SK-N-SH (cell line): ENCODE measurements around the gene PLCB1. TPM values are rescaled to one million over a fixed set of nuclear protein-coding genes. Genes with fewer than 3 reads are reported as not detected.

Experiments
- CTCF ChIA-PET: fragments of 300-600, 350-600 bp; formaldehyde crosslinking; extraction: SDS; loops from one replicate; lab custom pipeline; 2021; lab: Yijun Ruan, JAX
- POLR2A ChIA-PET: fragments of 350-600 bp; sonication (Branson Sonifier 250); formaldehyde crosslinking; extraction: SDS; loops from one replicate; lab custom pipeline; 2020; ENCODE audit warnings: antibody characterized with exemption, inconsistent platforms; lab: Yijun Ruan, JAX
- DNase-seq: peaks from one replicate; pipeline ENCODE4 v3.0.0; 2012
- H2AFZ ChIP-seq: fragments of 200-600 bp; sonication (generic); 2 replicates; pipeline ENCODE4 v1.8.1; 2016; ENCODE audit warnings: antibody characterized with exemption, mild to moderate bottlenecking, low read depth
- H3F3A ChIP-seq: fragments of 200-600 bp; sonication (generic); replicated peaks from 2 replicates; pipeline ENCODE3; 2016; ENCODE audit warnings: antibody characterized with exemption, mild to moderate bottlenecking; ENCODE audit not compliant: insufficient read depth
- H3K27ac ChIP-seq, 2 experiments: fragments of 200-500 bp in 1 of 2; fragments of 200-600 bp in 1 of 2; sonication (Bioruptor generic) in 1 of 2; sonication (generic), shearing (Covaris generic) in 1 of 2; 2 replicates each; pipeline versions ENCODE4 v1.5.1 to v1.6.1; 2014 to 2016; ENCODE audit warnings: low read depth in 2 of 2, inconsistent platforms in 1 of 2, low read length in 1 of 2, mild to moderate bottlenecking in 1 of 2, mixed read lengths in 1 of 2
- H3K27me3 ChIP-seq: fragments of 200-600 bp; sonication (generic), shearing (Covaris generic); 2 replicates; pipeline ENCODE4 v1.6.1; 2016; ENCODE audit warnings: mixed run types; ENCODE audit not compliant: insufficient read depth
- H3K36me3 ChIP-seq, 2 experiments: fragments of 200-500 bp in 1 of 2; fragments of 200-600 bp in 1 of 2; sonication (Bioruptor generic) in 1 of 2; sonication (generic) in 1 of 2; replicated peaks in 1 of 2; 2 replicates each; pipeline versions ENCODE3 to v1.5.1; 2014 to 2016; ENCODE audit warnings: low read length in 1 of 2, mild to moderate bottlenecking in 1 of 2; ENCODE audit not compliant: insufficient read depth in 2 of 2, control insufficient read depth in 1 of 2
- H3K4me1 ChIP-seq, 2 experiments: fragments of 200-500 bp in 1 of 2; fragments of 200-600 bp in 1 of 2; sonication (Bioruptor generic) in 1 of 2; sonication (generic), shearing (Covaris generic) in 1 of 2; 2 replicates each; pipeline versions ENCODE4 v1.5.1 to v1.6.1; 2014 to 2016; ENCODE audit warnings: low read depth in 1 of 2, low read length in 1 of 2, mixed run types in 1 of 2; ENCODE audit not compliant: insufficient read depth in 2 of 2, control insufficient read depth in 1 of 2
- H3K4me2 ChIP-seq: fragments of 200-600 bp; sonication (generic), shearing (Covaris generic); 2 replicates; pipeline ENCODE4 v1.6.1; 2017; ENCODE audit warnings: mixed run types
- H3K4me3 ChIP-seq, 2 experiments: fragments of 200-500 bp in 1 of 2; fragments of 200-600 bp in 1 of 2; sonication (Bioruptor generic) in 1 of 2; sonication (generic), shearing (Covaris generic) in 1 of 2; 2 replicates each; pipeline versions ENCODE4 v1.5.1 to v1.8.1; 2014 to 2016; ENCODE audit warnings: low read depth in 2 of 2, inconsistent platforms in 1 of 2, low read length in 1 of 2, mild to moderate bottlenecking in 1 of 2, mixed read lengths in 1 of 2, moderate library complexity in 1 of 2
- H3K79me2 ChIP-seq: fragments of 200-600 bp; sonication (generic); 2 replicates; pipeline ENCODE4 v1.8.1; 2017; ENCODE audit warnings: mild to moderate bottlenecking; ENCODE audit not compliant: insufficient read depth
- H3K9ac ChIP-seq: fragments of 200-600 bp; sonication (generic); 2 replicates; pipeline ENCODE4 v1.6.1; 2017; ENCODE audit warnings: mixed run types
- H3K9me2 ChIP-seq: fragments of 200-600 bp; sonication (generic); 2 replicates; pipeline ENCODE4 v1.6.1; 2017; ENCODE audit warnings: mixed run types
- H3K9me3 ChIP-seq: fragments of 200-600 bp; sonication (generic); 2 replicates; pipeline ENCODE4 v1.6.1; 2017; ENCODE audit warnings: mixed run types, mild to moderate bottlenecking, moderate library complexity
- H4K20me1 ChIP-seq: fragments of 200-600 bp; sonication (generic); 2 replicates; pipeline ENCODE4 v1.6.1; 2017; ENCODE audit warnings: mild to moderate bottlenecking, mixed run types; ENCODE audit not compliant: insufficient read depth
- EZH2phosphoT487 ChIP-seq: fragments of 200-600 bp; sonication (generic); IDR thresholded peaks from 2 replicates; pipeline ENCODE4 v1.6.1; 2017; ENCODE audit warnings: low read depth, mixed run types, mild to moderate bottlenecking, antibody characterized with exemption, moderate library complexity, borderline replicate concordance
- FOXJ3 ChIP-seq: sonication (generic); formaldehyde crosslinking; IDR thresholded peaks from 2 replicates; pipeline ENCODE4 v1.5.1; 2020; ENCODE audit warnings: mild to moderate bottlenecking, missing genetic modification reagents
- FOXM1 ChIP-seq: IDR thresholded peaks from 2 replicates; pipeline ENCODE4 v1.4.0; 2012; ENCODE audit warnings: low read depth, mild to moderate bottlenecking
- MAX ChIP-seq: IDR thresholded peaks from 2 replicates; pipeline ENCODE4 v1.4.0; 2012; ENCODE audit warnings: low read depth
- MEF2A ChIP-seq: IDR thresholded peaks from 2 replicates; pipeline ENCODE4 v1.4.0; 2012; ENCODE audit warnings: low read depth, borderline replicate concordance
- RAD21 ChIP-seq: IDR thresholded peaks from 2 replicates; pipeline ENCODE4 v1.6.1; 2012; ENCODE audit warnings: mild to moderate bottlenecking, low read length
- RCOR1 ChIP-seq: fragments of 150-350 bp; IDR thresholded peaks from 2 replicates; pipeline ENCODE4 v1.6.1; 2017; ENCODE audit warnings: antibody characterized with exemption, low read length
- RXRA ChIP-seq: IDR thresholded peaks from 2 replicates; pipeline ENCODE4 v1.4.0; 2012; ENCODE audit warnings: low read depth, mild to moderate bottlenecking, borderline replicate concordance
- SMC3 ChIP-seq: IDR thresholded peaks from 2 replicates; pipeline ENCODE4 v1.6.1; 2012; ENCODE audit warnings: low read depth, low read length, improper control_type of control experiment
- TAF1 ChIP-seq: IDR thresholded peaks from 2 replicates; pipeline ENCODE4 v1.6.1; 2012; ENCODE audit warnings: low read depth, mild to moderate bottlenecking, low read length, moderate library complexity, borderline replicate concordance
- TCF12 ChIP-seq: IDR thresholded peaks from 2 replicates; pipeline ENCODE4 v1.4.0; 2012
- USF1 ChIP-seq: IDR thresholded peaks from 2 replicates; pipeline ENCODE4 v1.4.0; 2012; ENCODE audit warnings: low read depth, borderline replicate concordance
- USF2 ChIP-seq: fragments of 150-350 bp; IDR thresholded peaks from 2 replicates; pipeline ENCODE4 v1.6.1; 2017; ENCODE audit warnings: antibody characterized with exemption, low read length, low read depth, borderline replicate concordance
- YY1 ChIP-seq: IDR thresholded peaks from 2 replicates; pipeline ENCODE4 v1.4.0; 2012; ENCODE audit warnings: low read depth, mild to moderate bottlenecking
- WGBS: methylation state at CpG from one replicate; pipeline ENCODE4 v1.1.6; 2017; ENCODE audit warnings: low lambda C conversion rate; 5-methylcytosine and 5-hydroxymethylcytosine counted together
- polyA plus RNA-seq, 3 experiments: library from polyadenylated mRNA; depleted of rRNA; stranded (reverse); fragments of >200 nt; gene quantifications; 2 replicates each; pipeline ENCODE4 v1.2.3, GENCODE V29; 2012

PLCB1 gene
- polyA plus RNA-seq, 1 of the 3 experiments (the other 2 are of a cell fraction): 10.5 TPM

- H2AFZ ChIP-seq: no peak overlapping the region
- peaks cover 4% of the 10 kb centered on the region for H3F3A ChIP-seq
- no peaks in the 10 kb centered on the region for H3K4me1 ChIP-seq
- H3K27ac ChIP-seq: no peak overlapping the region
- POLR2A ChIA-PET: interaction anchor here (1.4 kb wide), 1 partner anchor 43 kb away, joined by 3 read pairs; no protein-coding TSS in a partner anchor
- no peak overlapping the region for H3K4me3 ChIP-seq
- H3K9me3 ChIP-seq: no peaks in the 10 kb centered on the region
- H3K9me2 ChIP-seq: no peaks in the 10 kb centered on the region
- no peaks in the 10 kb centered on the region for H4K20me1 ChIP-seq
- H3K36me3 ChIP-seq: peaks cover 0 to 27% of the 10 kb centered on the region in 2 experiments
- H3K9ac ChIP-seq: no peak overlapping the region
- WGBS: 81% methylated on average over 3 of the region's 3 CpGs
- CTCF ChIA-PET: interaction anchor here (1.3 to 3.8 kb wide), 3 partner anchors 8 to 778 kb away, joined by 4 to 37 read pairs (median 5); no protein-coding TSS in a partner anchor
- H3K79me2 ChIP-seq: no peaks in the 10 kb centered on the region
- no peaks in the 10 kb centered on the region for H3K27me3 ChIP-seq
- no peak for DNase-seq
- TF ChIP-seq RAD21: no peak
- no peak for TF ChIP-seq SMC3
- TF ChIP-seq TCF12: no peak
- TF ChIP-seq USF1: no peak
- no peak for TF ChIP-seq FOXJ3
- TF ChIP-seq MEF2A: no peak
- TF ChIP-seq FOXM1: no peak
- TF ChIP-seq MAX: no peak
- no peak overlapping the region for H3K4me2 ChIP-seq
Observed at GRCh38 chr20:8714206-8714605, 582.1 kb downstream of the PLCB1 start.

- 75% methylated on average over 4 of the region's 4 CpGs for WGBS
- Histone ChIP-seq H3K4me1 (peaks cover 0 to 9% of the 10 kb centered on the region in 2 experiments; a peak in 1 of 4 replicates), H4K20me1 (no peaks in the 10 kb centered on the region), H3K36me3 (peaks cover 0 to 28% of the 10 kb centered on the region in 2 experiments), H3K4me2 (no peak overlapping the region), H3K79me2 (no peaks in the 10 kb centered on the region), H3K27ac (no peak overlapping the region), H3K4me3 (no peak overlapping the region), H2AFZ (no peak overlapping the region), H3K27me3 (no peaks in the 10 kb centered on the region), H3F3A (peaks cover 5% of the 10 kb centered on the region), H3K9me2 (no peaks in the 10 kb centered on the region), H3K9ac (no peak overlapping the region), H3K9me3 (no peaks in the 10 kb centered on the region)
- TF ChIP-seq RXRA (no peak), YY1 (no peak), MAX (no peak), EZH2phosphoT487 (no peak), RCOR1 (no peak), USF2 (no peak), USF1 (no peak), TAF1 (no peak)
- no peak for DNase-seq
- ChIA-PET CTCF (interaction anchor here (0.9 to 6.9 kb wide), 8 partner anchors 14 to 782 kb away, joined by 3 to 269 read pairs (median 6); partner anchors contain the start of gene PLCB1), POLR2A (no interaction called here)
Observed at GRCh38 chr20:8718279-8718678, 586.2 kb downstream of the PLCB1 start.
